RWPE2 (cell line): ENCODE data around the gene UBQLN4.

Experiments used
- ATAC-seq: fragments of 200-7000 bp; cut with Tn5 transposase; 3 replicates; pipeline ENCODE4 v1.9.1; 2021; ENCODE audit warnings: low read depth
- DNase-seq: peaks from one replicate; pipeline ENCODE4 v3.0.0-alpha.2; 2020; ENCODE audit warnings: low spot score
- H3K27ac ChIP-seq: fragments of 450-650 bp; 2 replicates; pipeline ENCODE4 v1.5.1; 2017; ENCODE audit warnings: mild to moderate bottlenecking; ENCODE audit not compliant: poor library complexity, severe bottlenecking
- H3K27me3 ChIP-seq: fragments of 250-450 bp; sonication (Bioruptor Pico); 2 replicates; pipeline ENCODE4 v1.5.1; 2021; ENCODE audit warnings: mild to moderate bottlenecking, moderate library complexity; ENCODE audit not compliant: insufficient read depth, poor library complexity, severe bottlenecking
- H3K36me3 ChIP-seq: fragments of 250-450 bp; sonication (Bioruptor Pico); 2 replicates; pipeline ENCODE4 v1.5.1; 2020; ENCODE audit warnings: low read depth, mild to moderate bottlenecking, moderate library complexity
- H3K4me1 ChIP-seq: fragments of 250-450 bp; sonication (Bioruptor Pico); 2 replicates; pipeline ENCODE4 v1.5.1; 2021; ENCODE audit warnings: mild to moderate bottlenecking, moderate library complexity; ENCODE audit not compliant: insufficient read depth, poor library complexity, severe bottlenecking
- H3K4me3 ChIP-seq: fragments of 250-450 bp; sonication (Bioruptor Pico); 2 replicates; pipeline ENCODE4 v1.5.1; 2021; ENCODE audit warnings: mild to moderate bottlenecking, moderate library complexity; ENCODE audit not compliant: severe bottlenecking
- H3K9me3 ChIP-seq: fragments of 250-450 bp; sonication (Bioruptor Pico); 2 replicates; pipeline ENCODE4 v1.5.1; 2021; ENCODE audit warnings: mild to moderate bottlenecking, moderate library complexity; ENCODE audit not compliant: severe bottlenecking
- CTCF ChIP-seq: fragments of 450-650 bp; IDR thresholded peaks from one replicate; pipeline ENCODE4 v1.5.1; 2017; ENCODE audit warnings: mild to moderate bottlenecking, moderate library complexity; ENCODE audit not compliant: poor library complexity, severe bottlenecking

Gene UBQLN4

GRCh38 chr1:156033011-156033410 lies 20.6 kb downstream of the UBQLN4 start:
- DNase-seq = no peak
- Histone ChIP-seq H3K27me3 (no peaks in the 10 kb centered on the region), H3K4me1 (no peaks in the 10 kb centered on the region), H3K36me3 (peaks cover 8% of the 10 kb centered on the region), H3K4me3 (no peak overlapping the region), H3K9me3 (no peaks in the 10 kb centered on the region), H3K27ac (no peak overlapping the region)
- 0 out of 3 replicates have a peak, but pooled peaks have one; percentile 38 for ATAC-seq
- TF ChIP-seq CTCF = no peak

GRCh38 chr1:156026588-156026987 lies 27.0 kb downstream of the UBQLN4 start:
- no peak overlapping the region for H3K4me3 ChIP-seq
- DNase-seq (no peak), ATAC-seq (no peak)
- no peaks in the 10 kb centered on the region for H3K27me3 ChIP-seq
- no peak for TF ChIP-seq CTCF
- no peaks in the 10 kb centered on the region for H3K4me1 ChIP-seq
- H3K36me3 ChIP-seq = no peaks in the 10 kb centered on the region
- H3K9me3 ChIP-seq = no peaks in the 10 kb centered on the region
- H3K27ac ChIP-seq = no peak overlapping the region

- Histone ChIP-seq H3K27me3 (no peaks in the 10 kb centered on the region), H3K36me3 (no peaks in the 10 kb centered on the region), H3K4me3 (no peak overlapping the region), H3K9me3 (no peaks in the 10 kb centered on the region), H3K27ac (no peak overlapping the region), H3K4me1 (no peaks in the 10 kb centered on the region)
- no peak for TF ChIP-seq CTCF
- ATAC-seq (no peak; the same call in 2 of the 3 replicates), DNase-seq (no peak)
Observed at GRCh38 chr1:156025876-156026275, 27.7 kb downstream of the UBQLN4 start.

- Histone ChIP-seq H3K36me3 (peaks cover 3% of the 10 kb centered on the region), H3K27ac (no peak overlapping the region), H3K27me3 (no peaks in the 10 kb centered on the region), H3K4me1 (peaks cover 2% of the 10 kb centered on the region), H3K4me3 (no peak overlapping the region), H3K9me3 (no peaks in the 10 kb centered on the region)
- no peak for TF ChIP-seq CTCF
- DNase-seq (no peak), ATAC-seq (no peak)
Observed at GRCh38 chr1:156024801-156025200, 28.8 kb downstream of the UBQLN4 start.

- TF ChIP-seq CTCF = no peak
Observed at GRCh38 chr1:156021954-156022353, 31.6 kb downstream of the UBQLN4 start.

More at GRCh38 chr1:156021954-156022353, 31.6 kb downstream of the UBQLN4 start:
- peaks cover 32% of the 10 kb centered on the region for H3K36me3 ChIP-seq
- no peak for DNase-seq
- H3K27ac ChIP-seq = no peak overlapping the region
- no peaks in the 10 kb centered on the region for H3K27me3 ChIP-seq
- H3K9me3 ChIP-seq = no peaks in the 10 kb centered on the region
- H3K4me1 ChIP-seq = peaks cover 4% of the 10 kb centered on the region
- no peak for ATAC-seq
- H3K4me3 ChIP-seq = no peak overlapping the region
